Muscle of leg (tissue), 11 donors: ENCODE results near the gene EBF4. TPM values are rescaled to one million over a fixed set of nuclear protein-coding genes. Genes with fewer than 3 reads are reported as not detected.
A peak's percentile ranks its signal among the peaks of the same experiment; 100 is the strongest.
"Not testable (repeated sequence)": the region's sequence is repeated elsewhere in the genome, so short reads cannot be mapped to it uniquely, and the experiment has no call there.

Source experiments
- DNase-seq: peaks from one replicate; pipeline ENCODE4 v3.0.0; 2013
- H3K27ac ChIP-seq: one replicate; pipeline ENCODE4 v1.5.1; 2013; ENCODE audit warnings: mild to moderate bottlenecking, low read length, control low read depth
- H3K27me3 ChIP-seq: one replicate; pipeline ENCODE4 v1.6.1; 2013; ENCODE audit warnings: low read length; ENCODE audit not compliant: control insufficient read depth, insufficient read depth
- H3K36me3 ChIP-seq: one replicate; pipeline ENCODE4 v1.6.1; 2013; ENCODE audit warnings: low read length; ENCODE audit not compliant: control insufficient read depth, insufficient read depth
- H3K4me1 ChIP-seq: one replicate; pipeline ENCODE4 v1.6.1; 2013; ENCODE audit warnings: low read length; ENCODE audit not compliant: control insufficient read depth, insufficient read depth
- H3K4me3 ChIP-seq: one replicate; pipeline ENCODE4 v1.5.1; 2013; ENCODE audit warnings: low read length, control low read depth
- H3K9me3 ChIP-seq: replicated peaks from 2 replicates; pipeline ENCODE4 v1.6.1; 2013; ENCODE audit warnings: low read depth, low read length; ENCODE audit not compliant: control insufficient read depth
- WGBS: methylation state at CpG from one replicate; pipeline ENCODE4 v1.1.5; 2013; ENCODE audit warnings: missing lambda C conversion rate; ENCODE audit not compliant: insufficient coverage; 5-methylcytosine and 5-hydroxymethylcytosine counted together
- polyA plus RNA-seq, 8 donors: library from polyadenylated mRNA; unstranded; fragments of 120-200 nt; gene quantifications; one replicate each; pipeline versions ENCODE4 v1.2.1 to v1.2.3, GENCODE V29; 2013; ENCODE audit warnings: inconsistent platforms in 1 of 8, low replicate concordance in 1 of 8; ENCODE audit not compliant: insufficient read length in 8 of 8, insufficient read depth in 1 of 8
- total RNA-seq: library from RNA; stranded (reverse); fragments of 120-200 nt; gene quantifications from one replicate; pipeline ENCODE4 v1.2.4, GENCODE V29; 2013

Gene EBF4
- total and polyA plus RNA-seq, 9 donors = 3.2 to 8.9 (median 4.4) TPM

DNA sequence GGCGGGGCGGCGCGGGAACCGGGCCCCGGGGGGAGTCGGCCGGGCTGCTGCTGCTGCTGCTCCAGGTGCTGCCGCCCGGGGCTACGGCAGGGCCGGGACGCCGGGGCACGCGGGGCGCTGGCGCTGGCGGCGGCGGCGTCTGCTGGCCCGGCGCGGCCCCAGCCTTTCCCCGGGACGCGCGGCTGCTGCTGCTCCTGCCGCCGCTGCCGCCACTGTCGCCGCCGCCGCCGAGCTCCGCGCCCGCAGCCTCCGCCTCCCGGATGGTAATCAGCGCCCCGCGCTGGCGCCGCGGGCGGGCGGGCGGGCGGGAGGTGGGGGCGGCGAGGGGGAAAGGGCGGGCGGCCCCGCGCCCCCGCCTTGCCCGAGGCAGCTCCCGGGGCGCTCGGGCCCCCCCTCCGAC is 306 bp downstream of the EBF4 start:
- no peak overlapping the region for H3K4me3 ChIP-seq
- no peaks in the 10 kb centered on the region for H3K9me3 ChIP-seq
- no peak overlapping the region for H3K27ac ChIP-seq
- no peak for DNase-seq
- H3K4me1 ChIP-seq = peaks cover 8% of the 10 kb centered on the region
- H3K27me3 ChIP-seq = peaks cover 76% of the 10 kb centered on the region
- H3K36me3 ChIP-seq = no peaks in the 10 kb centered on the region
- under 1% methylated on average over 51 of the region's 64 CpGs for WGBS

GRCh38 chr20:2693286-2694007 is 867 bp downstream of the EBF4 start:
- H3K36me3 ChIP-seq = no peaks in the 10 kb centered on the region
- peak overlapping the region; percentile 13 for H3K4me3 ChIP-seq
- no peaks in the 10 kb centered on the region for H3K9me3 ChIP-seq
- peak; percentile 48 for DNase-seq
- peaks cover 8% of the 10 kb centered on the region for H3K4me1 ChIP-seq
- no peak overlapping the region for H3K27ac ChIP-seq
- WGBS = 1% methylated on average over 89 of the region's 89 CpGs
- peaks cover 70% of the 10 kb centered on the region for H3K27me3 ChIP-seq

GRCh38 chr20:2694008-2694471 is 1.5 kb downstream of the EBF4 start:
- peaks cover 70% of the 10 kb centered on the region for H3K27me3 ChIP-seq
- no peak overlapping the region for H3K4me3 ChIP-seq
- no peaks in the 10 kb centered on the region for H3K9me3 ChIP-seq
- H3K4me1 ChIP-seq = peaks cover 8% of the 10 kb centered on the region
- DNase-seq = peak; percentile 46
- H3K27ac ChIP-seq = no peak overlapping the region
- WGBS = 2% methylated on average over 16 of the region's 23 CpGs
- H3K36me3 ChIP-seq = no peaks in the 10 kb centered on the region

DNA sequence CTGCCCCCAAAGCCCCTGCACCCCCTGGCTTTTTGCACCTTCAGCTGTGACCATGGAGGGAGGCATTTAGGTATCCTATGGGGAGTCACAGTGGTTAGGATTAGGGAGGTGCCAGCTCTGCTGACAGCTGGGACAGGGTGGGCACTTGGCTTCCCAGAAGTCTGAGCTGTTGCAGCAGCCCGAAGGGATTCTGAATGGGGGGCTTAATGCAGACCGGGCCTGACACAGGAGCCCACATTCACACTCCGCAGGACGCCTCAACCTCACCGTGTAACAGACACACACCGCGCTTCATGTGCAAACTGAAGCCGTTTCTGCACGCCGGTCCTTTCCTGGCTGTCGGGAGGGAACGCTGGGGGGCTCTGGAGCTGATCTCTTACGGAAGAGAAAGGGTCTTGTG is 1.9 kb downstream of the EBF4 start:
- H3K36me3 ChIP-seq = no peaks in the 10 kb centered on the region
- peaks cover 67% of the 10 kb centered on the region for H3K27me3 ChIP-seq
- WGBS = 10% methylated on average over 2 of the region's 13 CpGs
- no peak overlapping the region for H3K27ac ChIP-seq
- H3K4me1 ChIP-seq = peaks cover 8% of the 10 kb centered on the region
- no peaks in the 10 kb centered on the region for H3K9me3 ChIP-seq
- no peak overlapping the region for H3K4me3 ChIP-seq
- DNase-seq = no peak

GRCh38 chr20:2695206-2695983 is 2.8 kb downstream of the EBF4 start:
- H3K36me3 ChIP-seq = no peaks in the 10 kb centered on the region
- peaks cover 8% of the 10 kb centered on the region for H3K4me1 ChIP-seq
- DNase-seq = no peak
- no peak overlapping the region for H3K27ac ChIP-seq
- H3K4me3 ChIP-seq = no peak overlapping the region
- 31% methylated on average over 10 of the region's 13 CpGs for WGBS
- no peaks in the 10 kb centered on the region for H3K9me3 ChIP-seq
- peaks cover 60% of the 10 kb centered on the region for H3K27me3 ChIP-seq

GRCh38 chr20:2695984-2696525 is 3.5 kb downstream of the EBF4 start:
- not testable (repeated sequence) for H3K36me3 ChIP-seq, DNase-seq, H3K9me3 ChIP-seq, H3K27ac ChIP-seq, H3K4me3 ChIP-seq, H3K4me1 ChIP-seq
- 97% methylated on average over 2 of the region's 12 CpGs for WGBS
- peaks cover 60% of the 10 kb centered on the region for H3K27me3 ChIP-seq

DNA sequence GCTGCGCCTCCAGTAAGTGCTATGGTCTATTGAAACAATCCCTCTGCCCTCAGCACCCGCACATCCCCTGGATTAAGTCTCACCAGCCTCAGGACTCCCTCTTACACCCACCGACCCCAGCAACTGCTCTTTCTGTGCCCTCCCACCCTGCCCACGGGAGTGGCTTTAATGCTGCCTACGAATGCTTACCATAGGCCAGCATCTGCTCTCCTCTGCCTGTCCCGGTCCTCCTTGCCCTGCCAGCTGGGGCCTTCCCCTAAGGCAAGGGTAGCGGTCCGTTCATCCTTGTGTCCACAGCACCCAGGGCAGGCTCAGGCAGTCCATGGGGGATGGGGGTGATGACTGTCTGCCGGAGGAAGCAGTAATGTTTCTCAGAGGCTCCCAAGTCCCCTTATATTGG is 4.1 kb downstream of the EBF4 start:
- H3K27ac ChIP-seq = no peak overlapping the region
- WGBS = 82% methylated on average over 7 of the region's 9 CpGs
- H3K27me3 ChIP-seq = peaks cover 60% of the 10 kb centered on the region

GRCh38 chr20:2697768-2698167 is 5.2 kb downstream of the EBF4 start:
- peaks cover 57% of the 10 kb centered on the region for H3K27me3 ChIP-seq
- peaks cover 2% of the 10 kb centered on the region for H3K4me1 ChIP-seq
- 11% methylated on average over 3 of the region's 3 CpGs for WGBS
- no peak overlapping the region for H3K4me3 ChIP-seq
- DNase-seq = no peak
- no peaks in the 10 kb centered on the region for H3K36me3 ChIP-seq
- no peak overlapping the region for H3K27ac ChIP-seq
- no peaks in the 10 kb centered on the region for H3K9me3 ChIP-seq

More for the DNA sequence above, 4.1 kb downstream of the EBF4 start:
- Histone ChIP-seq H3K4me3 (no peak overlapping the region), H3K36me3 (no peaks in the 10 kb centered on the region), H3K4me1 (peaks cover 8% of the 10 kb centered on the region), H3K9me3 (no peaks in the 10 kb centered on the region)
- DNase-seq = no peak

- H3K4me1 ChIP-seq = peaks cover 2% of the 10 kb centered on the region
- WGBS = 70% methylated on average over 2 of the region's 4 CpGs
- peaks cover 56% of the 10 kb centered on the region for H3K27me3 ChIP-seq
- DNase-seq = no peak
- H3K36me3 ChIP-seq = no peaks in the 10 kb centered on the region
- no peak overlapping the region for H3K27ac ChIP-seq
- H3K9me3 ChIP-seq = no peaks in the 10 kb centered on the region
- no peak overlapping the region for H3K4me3 ChIP-seq
Observed at GRCh38 chr20:2698186-2698817, 5.7 kb downstream of the EBF4 start.

DNA sequence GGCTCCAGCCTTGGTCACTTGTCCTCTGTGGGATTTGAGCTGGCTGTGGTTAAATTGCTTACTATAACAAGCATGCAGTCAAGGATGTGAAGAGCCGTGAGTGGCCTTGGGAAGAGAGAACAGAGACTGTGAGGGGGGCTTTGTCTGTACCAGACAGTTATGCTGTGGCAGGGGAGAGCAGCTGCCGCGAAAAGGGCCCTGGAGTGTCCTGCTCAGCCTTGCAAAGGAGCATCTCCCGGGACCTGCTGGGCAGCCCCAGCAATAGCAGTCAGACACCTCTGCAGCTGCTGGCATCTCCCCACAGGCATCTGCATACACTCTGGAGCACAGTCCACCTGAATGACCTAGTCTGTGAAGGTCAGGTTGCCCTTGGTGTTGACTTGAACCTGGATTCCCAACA is 6.3 kb downstream of the EBF4 start:
- no peak overlapping the region for H3K4me3 ChIP-seq
- H3K4me1 ChIP-seq = peaks cover 2% of the 10 kb centered on the region
- H3K36me3 ChIP-seq = no peaks in the 10 kb centered on the region
- H3K27me3 ChIP-seq = peaks cover 50% of the 10 kb centered on the region
- DNase-seq = no peak
- WGBS = 37% methylated on average over 4 of the region's 4 CpGs
- H3K9me3 ChIP-seq = no peaks in the 10 kb centered on the region
- no peak overlapping the region for H3K27ac ChIP-seq
